GM18868 (cell line): ENCODE data around the gene CCR6.
A peak's percentile ranks its signal among the peaks of the same experiment; 100 is the strongest.

Experiments used
- ATAC-seq: cut with Tn5 transposase; IDR thresholded peaks from one replicate; pipeline ENCODE4 v1.9.1; 2021; ENCODE audit warnings: mild to moderate bottlenecking, moderate library complexity; ENCODE audit not compliant: unreplicated experiment

The CCR6 gene

DNA sequence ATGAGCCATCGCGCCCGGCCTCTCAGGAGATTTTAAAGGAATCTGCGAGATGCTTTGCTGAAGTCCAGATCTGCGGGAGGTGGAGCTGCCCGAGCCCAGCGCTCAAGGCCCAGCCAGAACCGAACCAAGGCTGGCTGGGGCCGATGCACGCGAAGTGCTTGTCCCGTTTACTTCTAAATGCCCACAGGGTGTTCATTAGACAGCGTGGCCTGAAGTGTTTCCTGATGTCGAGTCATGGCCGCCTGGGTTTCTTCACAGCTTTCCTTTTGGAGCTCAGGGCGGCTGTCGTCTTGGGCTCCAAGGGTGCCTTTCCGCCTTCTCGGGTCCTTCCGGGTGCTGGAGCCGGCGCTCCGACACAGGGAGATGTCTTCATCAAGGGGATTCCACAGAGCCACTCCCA, 25.1 kb upstream of the CCR6 start:
- ATAC-seq = no peak

DNA sequence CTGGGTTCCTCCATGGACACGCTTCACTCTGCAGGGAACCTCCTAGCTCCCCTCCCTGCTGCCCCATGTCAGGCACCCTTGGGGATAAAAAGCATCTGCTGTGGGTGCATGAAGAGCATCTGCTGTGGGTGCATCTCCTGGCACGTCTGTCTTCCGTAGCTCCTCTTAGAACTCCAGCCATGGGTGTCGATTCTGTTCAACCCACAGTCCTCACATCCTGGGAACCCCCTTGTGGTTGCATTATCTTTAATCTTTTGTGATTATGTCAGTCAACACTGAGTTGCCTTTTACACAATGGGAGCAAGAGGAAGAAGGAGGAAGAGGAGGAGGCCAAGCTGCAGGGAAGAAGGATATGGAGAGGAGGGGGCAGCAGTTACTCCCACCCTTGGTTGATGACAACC, 24.1 kb upstream of the CCR6 start:
- ATAC-seq = peak; percentile 20

DNA sequence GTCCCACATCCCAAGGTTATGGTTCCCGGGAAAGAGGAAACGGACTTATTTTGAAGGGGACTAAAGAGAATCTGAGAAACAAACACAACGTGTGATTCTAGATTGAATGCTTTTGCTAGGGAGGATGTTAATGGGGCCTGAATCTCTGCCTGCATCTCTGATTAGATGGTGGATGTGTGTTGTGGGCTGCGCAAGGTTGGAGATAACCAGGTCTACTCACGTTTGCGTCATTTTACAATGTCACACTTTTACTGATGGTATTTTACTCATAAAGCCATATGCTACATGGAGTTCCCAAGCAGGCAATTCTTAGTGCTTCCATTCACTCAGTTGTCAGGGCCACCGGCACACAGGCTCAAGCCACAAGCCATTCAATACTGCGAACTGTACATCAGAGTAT, 23.2 kb upstream of the CCR6 start:
- no peak for ATAC-seq

DNA sequence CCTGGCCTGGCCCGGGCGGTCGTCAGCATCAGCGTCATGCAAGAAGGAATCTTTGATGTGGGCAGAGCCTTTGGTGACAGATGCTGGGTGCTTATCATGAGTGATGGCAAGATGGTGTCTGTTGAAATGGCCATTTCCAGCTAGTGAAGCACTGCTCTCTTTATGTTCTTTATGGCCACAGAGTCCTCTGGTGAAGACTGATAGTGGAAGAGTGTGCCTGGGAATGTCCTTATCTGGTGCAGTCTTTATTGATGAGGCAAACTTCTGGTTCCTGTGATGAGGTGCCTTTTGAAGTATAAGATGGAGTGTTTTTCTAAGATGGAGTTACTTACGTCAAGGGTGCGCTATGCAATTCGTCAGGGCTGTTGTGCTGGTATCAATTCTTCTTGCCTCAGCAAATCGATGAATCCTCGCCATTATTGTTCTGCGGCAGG, 22.6 kb upstream of the CCR6 start:
- ATAC-seq = no peak

DNA sequence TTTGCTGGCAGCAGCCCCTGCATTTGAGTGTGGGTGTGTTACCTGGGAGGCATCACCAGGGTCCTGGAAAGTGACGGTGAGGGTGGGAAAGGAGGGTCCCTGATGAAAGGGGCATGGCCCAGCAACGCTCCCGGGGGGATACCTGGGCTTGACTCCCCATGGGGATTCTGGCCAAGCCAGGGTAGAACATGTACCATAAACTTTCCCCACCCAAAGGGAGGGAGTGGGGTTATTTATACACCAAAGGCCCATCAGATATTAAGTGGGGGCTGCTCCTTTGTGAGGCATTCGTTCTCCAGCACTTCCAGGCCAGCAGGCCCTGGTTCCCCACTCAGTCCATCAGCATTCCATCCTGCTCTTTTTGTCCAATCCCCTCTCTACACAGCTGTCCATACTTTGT, 20.6 kb upstream of the CCR6 start:
- no peak for ATAC-seq

GRCh38 chr6:167103041-167103891, 19.6 kb upstream of the CCR6 start:
- peak; percentile 87 for ATAC-seq

DNA sequence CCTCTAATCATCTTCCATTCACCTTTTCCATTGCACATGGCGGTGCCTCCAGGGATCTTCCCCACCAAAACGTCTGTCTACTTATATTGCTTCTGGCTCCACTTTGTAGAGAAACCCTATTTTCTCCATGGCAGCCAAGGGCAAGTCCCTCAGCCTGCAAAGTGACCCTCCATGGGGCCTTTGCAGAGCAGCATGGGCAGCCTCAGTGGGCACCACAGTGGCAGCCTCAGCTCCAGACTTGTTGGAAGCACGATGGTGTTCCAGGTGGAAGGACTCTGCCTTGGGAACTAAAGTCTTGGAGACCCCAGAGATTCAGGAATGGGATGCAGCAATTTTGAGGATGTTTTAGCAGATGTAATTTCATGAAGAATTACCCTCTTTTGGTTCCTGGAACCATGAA, 18.5 kb upstream of the CCR6 start:
- no peak for ATAC-seq

GRCh38 chr6:167105060-167105459, 17.8 kb upstream of the CCR6 start:
- no peak for ATAC-seq

- ATAC-seq = no peak
Observed at GRCh38 chr6:167106406-167106805, 16.5 kb upstream of the CCR6 start.

DNA sequence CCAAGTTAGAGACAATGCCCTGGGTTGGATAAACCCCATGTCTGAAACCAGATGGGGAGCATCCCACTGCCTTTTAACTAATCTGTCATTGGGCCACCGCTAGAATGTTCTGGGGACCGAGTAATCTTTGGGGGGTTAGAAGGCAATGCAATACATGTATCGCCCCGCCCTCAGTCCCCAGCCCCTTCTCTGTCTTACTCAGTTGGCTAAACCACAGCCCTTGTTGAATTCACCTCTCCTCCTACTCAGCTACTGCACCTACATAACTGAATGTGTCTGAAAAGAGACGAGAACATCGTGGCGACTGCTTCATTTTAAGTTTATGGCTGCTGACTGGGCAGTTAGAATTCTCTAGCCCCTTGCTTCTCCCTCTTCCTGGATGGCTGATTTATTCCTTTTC, 15.1 kb upstream of the CCR6 start:
- no peak for ATAC-seq

DNA sequence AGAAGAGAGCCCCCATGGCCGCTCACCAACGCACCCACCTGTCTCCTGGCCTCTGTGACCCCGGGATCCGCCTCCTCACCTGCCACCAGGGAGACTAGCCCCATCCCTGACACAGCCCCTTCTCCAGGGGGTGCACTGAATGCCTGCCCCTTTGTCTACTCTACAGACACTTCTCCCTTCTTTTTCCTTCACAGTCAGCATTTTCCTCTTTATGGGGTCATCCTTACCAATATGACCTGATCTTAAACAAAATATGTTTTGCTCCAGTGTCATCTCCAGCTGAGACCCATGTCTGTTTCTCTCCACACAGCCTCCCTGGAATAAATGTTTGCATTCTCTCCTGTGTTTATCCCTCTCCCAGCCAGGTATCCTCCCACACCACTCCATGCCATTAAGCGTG, 14.6 kb upstream of the CCR6 start:
- ATAC-seq = no peak

GRCh38 chr6:167109651-167110050, 13.2 kb upstream of the CCR6 start:
- ATAC-seq = no peak

DNA sequence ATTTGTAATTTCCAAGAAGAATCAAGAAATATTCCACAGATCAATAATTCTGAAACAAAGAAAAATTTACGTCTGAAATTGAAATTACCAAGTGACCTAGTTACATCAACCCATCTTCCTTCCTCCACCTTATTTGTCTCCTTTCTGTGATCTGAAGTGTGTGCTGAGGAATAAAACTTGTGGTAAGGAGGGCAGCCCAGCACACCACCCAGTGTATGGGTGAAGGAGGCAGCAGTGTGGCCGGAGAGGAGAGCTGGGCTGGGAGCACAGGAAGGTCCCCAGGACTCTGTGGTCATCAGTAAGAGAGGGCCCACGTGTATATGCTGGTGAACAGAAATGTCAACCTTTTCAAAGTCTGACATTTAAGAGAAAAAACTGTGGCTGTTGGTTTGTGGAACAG, 11.3 kb upstream of the CCR6 start:
- no peak for ATAC-seq

DNA sequence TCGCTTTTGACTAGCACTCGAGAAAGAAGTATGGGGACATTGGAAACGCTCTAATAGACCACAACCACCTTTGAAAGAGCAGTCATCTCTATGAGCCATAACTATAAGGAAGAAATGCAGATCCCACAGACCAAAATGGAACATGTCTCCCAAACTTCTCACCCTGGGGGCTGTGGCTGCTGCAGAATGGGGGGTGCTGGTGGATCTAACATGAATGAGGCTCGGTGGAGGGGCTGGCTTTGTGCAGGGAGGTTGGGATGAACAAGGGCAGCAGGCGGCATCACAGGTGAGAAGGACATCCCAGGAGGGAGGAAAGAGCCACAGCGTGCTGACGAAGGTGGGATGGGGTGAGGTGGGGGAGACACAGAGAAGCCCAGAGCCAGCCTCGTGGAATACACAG, 10.5 kb upstream of the CCR6 start:
- ATAC-seq = no peak

DNA sequence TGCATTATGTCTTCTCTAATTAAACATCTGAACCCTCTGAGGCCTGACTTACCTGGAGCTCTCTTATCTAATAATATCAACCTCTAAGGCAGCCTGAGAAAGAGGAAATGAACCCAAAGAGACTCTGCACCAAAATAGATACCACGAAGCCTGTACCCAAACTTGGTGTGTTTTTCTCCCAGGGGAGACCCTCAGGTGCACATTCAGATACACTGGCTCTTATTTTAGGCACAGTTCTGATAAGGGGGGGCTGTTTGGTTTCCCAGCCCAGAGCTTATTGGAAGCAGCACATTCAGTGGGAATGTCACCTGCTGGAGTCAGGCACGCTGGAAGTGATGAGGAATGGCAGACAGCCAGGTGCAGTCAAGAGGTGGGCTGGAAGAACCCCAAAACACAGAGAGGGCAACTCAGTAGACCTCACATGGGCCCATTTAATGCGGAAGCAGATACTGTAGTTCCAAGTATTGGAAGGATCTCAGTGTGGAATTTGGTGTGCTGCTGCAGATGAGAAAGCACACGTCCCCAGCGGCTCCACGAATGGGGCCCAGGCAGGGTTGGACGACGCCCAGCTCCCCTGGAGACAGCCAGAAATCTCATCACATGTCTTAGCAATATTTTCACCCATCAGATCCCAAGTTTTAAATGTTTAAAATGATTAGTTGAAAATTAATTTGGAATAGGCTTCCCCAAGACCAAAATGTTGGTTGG, 9.7 kb upstream of the CCR6 start:
- peak; percentile 64 for ATAC-seq

DNA sequence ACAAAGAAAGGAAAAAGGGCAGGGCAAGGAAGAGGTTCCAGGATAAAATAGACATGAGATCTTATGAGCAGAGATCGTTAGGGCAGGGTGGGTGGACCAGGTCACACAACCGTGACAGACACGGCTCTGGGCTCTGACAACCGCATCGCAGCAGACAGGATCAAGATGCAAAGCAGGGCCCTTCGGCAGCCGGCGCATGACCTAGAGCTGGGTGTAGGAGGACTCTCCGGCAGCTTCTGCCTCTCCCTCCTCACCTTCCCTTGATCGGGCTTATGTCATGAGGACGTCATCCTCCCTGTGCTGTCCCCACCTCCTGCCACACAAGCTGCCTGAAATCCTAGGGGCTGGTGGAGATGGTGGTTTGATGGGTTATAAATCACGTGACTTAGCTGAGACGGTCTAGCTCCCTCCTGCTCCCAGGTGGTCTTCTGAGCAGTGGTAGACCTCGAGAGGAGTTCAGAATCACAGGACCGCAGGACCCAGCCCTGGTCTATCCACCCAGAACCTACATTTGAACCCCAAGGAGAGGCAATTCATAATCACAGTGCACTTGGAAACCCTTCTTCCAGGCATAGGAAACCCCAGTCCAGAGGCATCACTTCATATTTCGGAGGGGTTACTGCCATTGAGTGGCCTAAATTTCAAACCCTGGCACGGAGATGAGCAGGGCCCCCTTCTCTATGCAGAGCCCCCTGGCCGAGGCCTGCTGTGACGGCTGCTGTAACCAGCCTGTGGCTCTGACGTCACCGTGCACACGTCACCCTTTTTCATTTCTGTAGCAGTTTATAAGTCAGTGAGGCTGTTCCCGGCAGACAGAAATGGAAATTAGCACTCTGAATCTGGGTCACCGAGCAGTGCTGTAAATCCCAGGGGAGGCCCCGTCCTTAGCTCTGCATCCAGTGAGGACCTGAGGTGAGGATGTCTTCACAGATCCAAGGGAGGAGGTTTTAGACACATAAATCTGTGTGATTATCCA, 8.7 kb upstream of the CCR6 start:
- ATAC-seq = peak; percentile 84

DNA sequence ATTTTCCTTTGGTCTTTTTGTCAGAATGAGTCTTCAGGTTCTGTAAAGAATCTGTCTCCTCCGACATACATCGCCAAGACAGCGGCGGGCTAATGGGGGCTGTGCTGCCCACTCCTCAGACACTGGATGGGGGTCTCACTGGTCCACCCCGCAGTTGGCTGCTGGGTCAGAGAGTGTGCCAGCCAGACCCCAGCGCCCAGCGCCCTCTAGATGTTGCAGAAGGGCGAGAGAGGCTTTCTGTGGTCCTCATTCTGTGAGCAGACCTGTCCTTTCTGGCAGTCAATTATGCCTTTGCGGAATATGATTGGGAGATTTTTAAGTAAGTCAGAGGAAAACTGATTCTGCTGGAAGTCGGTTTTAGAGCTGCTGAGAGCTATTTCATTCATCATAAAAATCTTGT, 7.8 kb upstream of the CCR6 start:
- no peak for ATAC-seq

- ATAC-seq = no peak
Observed at GRCh38 chr6:167116109-167116837, 6.6 kb upstream of the CCR6 start.

DNA sequence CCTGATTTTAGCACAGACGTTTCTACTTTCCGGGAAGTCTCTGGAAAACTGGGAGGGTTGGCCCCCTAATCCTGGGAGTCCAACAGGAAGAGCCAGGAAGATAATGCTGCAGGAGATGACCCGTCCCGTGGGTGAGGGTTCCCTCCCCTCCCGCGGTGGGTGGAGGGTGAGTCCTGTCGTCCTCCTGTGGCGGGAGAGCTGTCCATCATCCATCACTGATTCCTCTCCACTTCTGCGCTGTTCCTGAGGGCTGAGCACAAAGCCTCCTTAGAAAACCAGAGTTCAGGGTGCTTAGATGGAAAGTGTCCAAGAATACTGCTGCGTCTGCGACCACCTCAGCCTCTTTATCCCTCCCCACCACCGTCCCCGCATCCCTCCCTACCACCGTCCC, 6.1 kb upstream of the CCR6 start:
- ATAC-seq = no peak

DNA sequence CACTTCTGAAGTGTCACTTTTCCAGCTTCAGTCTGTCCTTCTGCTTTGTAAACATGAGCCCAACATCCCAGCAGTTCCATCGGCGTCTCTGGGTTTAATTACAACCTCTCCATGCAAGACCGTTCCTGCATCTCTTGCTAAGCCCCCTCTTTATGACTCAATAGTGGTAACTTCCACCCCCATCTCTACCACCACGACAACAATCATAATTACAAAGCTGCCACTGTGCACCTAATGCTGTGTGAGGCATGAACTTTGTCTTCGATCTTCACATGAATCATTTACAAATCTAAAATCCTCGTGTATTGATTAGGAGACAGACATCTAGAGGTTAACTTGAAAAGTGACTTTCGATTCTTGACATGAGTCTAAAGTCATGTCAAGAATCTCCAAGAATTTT, 4.9 kb upstream of the CCR6 start:
- no peak for ATAC-seq

DNA sequence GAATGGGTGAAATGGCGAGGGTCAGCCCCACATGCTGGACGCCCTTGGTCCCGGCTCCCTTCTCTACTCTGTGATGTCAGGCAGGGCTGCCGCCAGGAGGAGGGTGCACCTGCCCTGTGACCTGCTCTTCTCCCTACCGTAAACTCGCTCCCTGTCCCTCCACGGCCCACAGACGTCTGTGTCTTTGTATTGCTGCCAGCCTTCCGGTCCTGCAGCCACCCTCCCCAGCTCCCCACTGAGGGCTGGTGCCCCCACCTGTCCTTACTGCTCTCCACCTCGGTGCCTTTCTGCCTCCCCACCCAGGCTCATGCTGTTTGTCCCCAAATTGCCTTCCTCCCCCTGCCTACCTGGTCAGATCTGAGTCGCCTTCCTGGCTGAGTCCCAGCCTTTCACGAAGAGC, 4.1 kb upstream of the CCR6 start:
- no peak for ATAC-seq
